Suppressor macrophage (primary cell): ENCODE data around the gene ETS1.

Experiments
- DNase-seq, 4 experiments: peaks; one replicate each; pipeline ENCODE4 v3.0.0-alpha.2; 2020 to 2022

Gene ETS1

DNA sequence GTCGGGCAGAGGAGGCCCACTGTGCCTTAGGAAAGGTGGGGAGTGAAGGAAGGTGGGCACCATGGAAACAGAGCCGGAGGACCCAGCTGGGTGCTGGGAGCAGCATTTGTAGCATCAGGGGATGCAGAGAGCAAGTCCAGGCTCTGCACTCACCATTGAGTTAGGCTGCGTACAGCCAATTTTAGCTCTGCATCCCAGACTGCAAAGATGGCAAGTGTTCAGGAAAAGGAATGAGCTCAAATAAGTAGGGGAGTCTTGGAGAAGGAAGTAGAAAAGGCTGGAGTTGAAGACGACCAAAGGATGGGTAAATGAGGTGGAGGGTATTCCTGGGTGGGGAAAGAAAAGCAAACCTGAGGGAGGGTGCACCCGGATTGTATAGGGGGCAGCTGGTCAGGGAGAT, 31.6 kb upstream of the ETS1 start:
- no peak for DNase-seq

DNA sequence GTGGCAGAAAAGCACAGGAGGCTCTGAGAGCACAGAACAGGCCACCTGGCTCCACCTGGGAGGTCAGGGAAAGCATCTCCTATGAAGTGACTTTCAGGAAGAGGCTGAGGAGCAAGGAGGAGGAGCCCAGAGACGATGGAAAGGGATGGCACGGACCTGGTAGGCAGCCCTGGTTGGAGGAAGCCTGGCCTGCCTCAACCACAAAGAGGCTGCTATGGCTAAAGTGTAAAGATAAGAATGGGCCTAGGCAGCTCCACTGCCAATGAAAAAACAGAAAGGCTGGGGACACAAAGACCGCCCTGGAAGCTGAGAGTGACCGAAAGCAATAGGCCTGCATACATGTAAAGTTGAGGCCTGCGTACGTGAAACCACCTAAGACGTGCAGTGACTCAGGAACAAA, 31.2 kb upstream of the ETS1 start:
- DNase-seq = no peak

DNA sequence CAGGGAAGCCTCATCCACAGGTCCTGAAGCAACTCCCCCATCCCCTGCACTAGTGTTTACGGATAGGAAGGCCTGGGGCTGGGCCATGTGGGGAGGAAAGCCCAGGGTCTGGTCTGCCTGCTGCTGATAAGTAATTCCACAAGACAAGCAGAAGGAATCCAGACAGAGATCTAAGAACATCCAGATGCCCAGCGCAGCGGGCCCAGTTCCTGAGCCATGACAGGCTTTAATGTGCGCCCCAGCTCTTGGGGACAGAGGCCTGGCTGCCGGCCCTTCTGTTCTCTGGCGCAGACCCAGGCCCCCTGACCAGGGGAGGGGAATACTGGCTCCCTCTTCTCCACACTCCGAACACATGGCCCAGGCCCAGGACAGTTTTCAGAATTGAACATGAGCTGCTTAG, 28.8 kb upstream of the ETS1 start:
- DNase-seq = no peak

DNA sequence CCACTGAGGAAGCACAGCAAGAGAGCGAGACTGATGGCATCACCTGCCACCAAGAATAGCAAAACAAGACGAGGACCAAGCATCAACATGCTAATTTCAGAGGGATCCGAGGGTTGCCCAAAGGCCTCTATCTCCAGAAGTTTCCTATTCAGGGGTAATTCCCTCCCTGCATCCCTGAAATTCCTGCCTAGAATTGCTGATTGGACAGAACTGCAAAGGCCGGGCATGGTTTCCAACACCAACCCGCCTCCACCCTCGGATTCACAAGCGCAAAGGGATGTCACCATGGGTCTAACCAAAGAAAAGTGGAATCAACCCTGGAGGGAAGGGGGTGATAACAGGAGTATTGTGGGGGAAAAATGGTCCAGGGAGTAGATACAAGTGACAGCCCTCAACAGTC, 28.3 kb upstream of the ETS1 start:
- no peak for DNase-seq

DNA sequence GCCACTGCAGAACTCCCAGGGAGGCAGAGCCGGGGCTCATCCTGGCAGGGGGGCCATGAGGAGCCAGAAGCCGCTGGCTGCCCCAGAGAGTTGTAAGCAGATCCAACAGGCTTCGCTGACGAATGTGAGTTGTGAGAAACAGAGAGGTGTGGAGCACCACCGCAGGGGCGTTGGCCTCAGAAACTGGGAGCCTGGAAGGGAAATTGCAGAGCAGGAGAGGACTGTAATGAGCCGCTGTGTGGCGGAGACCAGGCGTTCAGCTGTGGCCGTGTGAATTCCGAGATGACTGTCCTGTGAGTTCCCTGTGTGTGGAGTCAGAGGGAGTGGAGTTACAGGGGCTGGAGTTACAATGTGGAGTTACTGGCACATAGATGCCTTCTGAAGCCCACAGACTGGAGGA, 27.7 kb upstream of the ETS1 start:
- no peak for DNase-seq

DNA sequence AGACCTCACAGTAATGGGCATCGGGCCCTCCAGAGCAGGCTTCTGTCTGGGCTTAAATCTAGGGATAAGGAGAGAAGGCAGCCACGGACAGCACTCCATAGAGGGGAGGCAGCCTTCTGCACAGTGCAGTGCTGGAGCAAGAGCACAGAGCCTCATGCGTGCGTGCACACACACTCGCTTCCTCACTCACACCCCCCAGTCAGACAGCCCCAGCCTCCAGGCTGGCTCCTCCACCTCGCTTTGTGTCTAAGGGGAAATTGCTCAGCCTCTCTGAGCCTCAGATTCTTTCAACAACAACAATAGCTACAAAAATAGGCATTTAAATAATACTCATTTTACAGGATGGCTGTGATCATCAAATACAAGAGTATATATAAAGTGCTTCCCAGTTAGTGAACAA, 26.7 kb upstream of the ETS1 start:
- no peak for DNase-seq

DNA sequence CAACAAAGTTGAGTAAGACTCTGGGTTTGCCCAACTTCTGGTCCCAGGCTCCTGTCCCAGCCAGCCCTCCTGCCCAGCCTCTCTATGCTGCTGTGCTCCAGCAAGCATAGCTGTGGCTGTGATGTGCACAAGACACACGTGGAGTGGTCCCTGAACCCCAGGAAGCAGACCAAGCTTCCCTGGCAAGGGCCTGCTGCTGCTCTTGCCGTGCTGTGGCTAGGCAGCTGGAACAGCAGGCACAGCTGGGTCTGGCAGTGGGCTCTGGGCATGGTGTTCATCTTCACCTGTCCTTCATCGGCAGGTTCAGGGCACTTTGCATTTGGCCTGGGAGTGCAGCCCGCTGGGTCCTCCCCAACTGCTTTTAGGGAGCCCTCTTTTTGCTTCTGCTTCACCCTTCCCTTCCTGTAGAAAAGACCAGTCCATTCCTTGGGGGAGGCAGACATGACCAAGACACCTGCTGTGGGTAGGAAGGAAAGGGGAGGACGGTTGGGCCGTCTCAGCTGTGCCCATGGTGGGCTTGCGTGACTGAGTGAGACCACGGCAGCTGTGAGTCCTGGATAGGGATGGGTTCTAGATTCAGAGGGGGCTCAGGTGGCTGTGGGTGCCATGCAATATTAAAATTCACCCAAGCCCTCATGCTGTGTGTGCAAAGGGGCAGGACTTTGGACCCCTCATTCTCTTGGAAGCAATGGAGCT, 26.1 kb upstream of the ETS1 start:
- DNase-seq = no peak

DNA sequence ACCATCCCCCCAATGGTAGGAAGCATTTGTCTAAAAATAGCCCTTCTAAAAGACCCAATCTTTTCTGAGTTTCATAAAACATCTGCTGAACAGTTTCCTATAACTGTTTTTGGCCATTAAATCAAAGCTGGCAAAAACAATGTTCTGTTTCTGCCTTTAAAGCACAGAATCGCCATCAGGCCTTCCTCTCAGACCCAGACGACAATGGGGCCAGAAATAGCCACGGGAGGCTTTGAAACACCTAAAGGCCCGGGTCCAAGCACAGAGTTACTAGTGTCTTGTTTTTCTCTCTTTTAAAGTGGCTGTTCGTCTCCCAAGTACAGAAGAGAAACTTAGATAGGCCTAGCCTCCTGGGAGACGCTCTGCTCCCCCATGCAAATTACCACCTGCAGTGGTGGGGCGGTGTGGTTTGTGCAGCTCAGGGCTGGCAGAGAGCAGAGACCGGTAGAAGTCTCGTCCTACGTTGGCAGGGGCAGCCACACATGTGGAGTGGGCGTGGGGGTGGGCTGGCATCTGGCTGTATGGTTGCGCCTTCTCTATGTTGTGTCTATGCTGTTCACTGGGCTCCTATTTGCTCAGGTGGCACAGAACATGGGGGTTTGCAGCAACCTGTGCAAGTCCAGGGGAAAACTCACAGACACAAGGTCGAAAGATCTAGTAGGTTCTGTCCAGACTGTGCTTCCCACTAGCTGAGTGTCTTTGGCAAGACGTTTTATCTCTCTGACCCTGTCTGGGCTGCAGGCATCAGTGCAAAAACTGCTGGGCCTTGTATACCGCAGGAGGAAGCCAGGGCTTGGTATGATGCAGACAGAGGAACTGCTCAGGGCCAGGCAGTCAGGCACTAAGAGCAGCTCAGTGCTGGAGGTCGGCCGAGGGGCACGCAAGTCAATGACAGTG, 23.6 kb upstream of the ETS1 start:
- DNase-seq = peak in 3 of 4 experiments; percentile 17 to 50 (median 41)

DNA sequence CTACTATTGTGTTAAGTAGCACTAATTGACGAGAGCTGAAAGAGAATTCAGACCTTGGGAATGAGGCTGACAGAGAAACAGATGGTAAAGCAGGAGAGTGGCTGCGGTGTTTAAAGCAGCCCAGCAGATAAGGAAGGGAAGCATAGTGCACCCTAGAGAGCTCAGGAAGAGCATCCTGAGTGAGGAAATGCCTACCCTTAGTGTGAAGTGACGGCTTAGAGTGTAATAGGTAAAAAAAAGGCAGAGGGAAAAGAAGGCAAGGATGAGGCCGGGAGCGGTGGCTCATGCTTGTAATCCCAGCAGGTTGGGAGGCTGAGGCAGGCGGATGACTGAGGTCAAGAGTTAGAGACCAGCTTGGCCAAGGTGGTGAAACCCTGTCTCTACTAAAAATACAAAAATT, 22.4 kb upstream of the ETS1 start:
- no peak for DNase-seq

DNA sequence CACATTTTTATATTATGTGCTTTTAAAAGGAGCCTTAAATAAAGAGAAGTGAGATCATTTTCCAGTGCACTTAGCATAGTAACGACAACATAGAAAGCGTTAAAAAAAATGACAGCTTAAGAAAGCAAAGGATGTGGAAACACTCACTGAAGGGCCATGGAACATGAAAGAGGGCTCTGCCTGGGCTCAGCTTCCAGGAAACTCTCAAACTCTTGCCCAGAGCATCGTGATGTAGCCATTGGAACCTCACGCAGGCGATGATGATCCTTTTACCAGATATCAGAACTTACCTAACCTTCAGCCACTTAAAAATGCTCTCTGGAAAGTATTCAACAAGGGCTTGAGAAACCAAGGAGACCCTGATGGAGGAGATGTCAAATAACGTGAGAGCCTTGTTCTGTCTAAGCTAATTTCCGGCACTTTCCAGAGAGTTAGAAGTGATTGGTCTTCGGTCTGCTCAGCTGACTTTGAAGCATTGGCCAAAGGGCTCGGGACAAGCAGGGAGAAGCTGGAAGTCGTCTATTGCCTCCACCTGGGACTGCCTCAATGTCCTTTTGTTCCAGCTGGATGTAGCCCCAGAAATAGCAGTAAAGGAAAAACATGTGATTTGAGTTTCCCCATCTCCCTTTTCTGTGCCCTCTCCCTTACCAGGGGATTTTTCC, 21.5 kb upstream of the ETS1 start:
- DNase-seq = no peak

DNA sequence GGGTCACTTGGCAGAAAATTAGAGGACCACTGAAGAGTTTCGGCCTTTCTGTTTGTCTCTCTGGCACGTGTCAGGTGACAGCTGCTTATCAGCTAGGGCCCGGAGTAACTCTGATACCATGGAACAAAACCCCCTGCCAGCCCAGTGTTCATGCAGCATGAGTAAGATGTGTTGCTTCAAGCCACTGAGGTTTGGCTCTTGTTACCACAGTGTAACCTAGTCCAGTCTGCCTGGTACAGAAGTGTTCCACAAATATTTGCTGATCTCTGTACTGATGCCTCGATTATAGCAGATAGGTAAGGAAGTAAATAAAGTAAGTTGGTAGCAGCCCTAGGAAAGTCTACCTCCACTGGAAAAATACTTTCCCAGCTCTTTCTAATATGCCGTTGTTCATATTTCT, 20.5 kb upstream of the ETS1 start:
- no peak for DNase-seq

DNA sequence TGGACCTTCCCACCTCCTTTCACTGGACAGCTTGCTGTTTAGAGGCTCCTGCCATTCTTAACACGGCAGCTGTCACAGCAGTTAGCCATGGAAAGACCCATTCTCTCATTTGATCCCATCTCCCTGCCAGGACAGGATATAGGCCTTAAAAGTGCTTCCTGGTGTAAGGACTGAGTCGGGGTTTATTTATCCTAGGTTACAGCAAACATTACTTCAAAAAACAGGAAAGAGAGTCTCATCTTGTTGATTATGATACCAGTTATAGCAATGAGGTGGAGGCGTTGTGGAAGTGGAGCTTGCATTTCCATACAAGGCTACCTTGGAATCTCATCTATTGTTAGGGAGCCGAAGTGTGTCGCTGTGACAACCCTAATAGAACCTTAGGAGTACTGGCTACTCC, 17.4 kb upstream of the ETS1 start:
- DNase-seq = no peak

DNA sequence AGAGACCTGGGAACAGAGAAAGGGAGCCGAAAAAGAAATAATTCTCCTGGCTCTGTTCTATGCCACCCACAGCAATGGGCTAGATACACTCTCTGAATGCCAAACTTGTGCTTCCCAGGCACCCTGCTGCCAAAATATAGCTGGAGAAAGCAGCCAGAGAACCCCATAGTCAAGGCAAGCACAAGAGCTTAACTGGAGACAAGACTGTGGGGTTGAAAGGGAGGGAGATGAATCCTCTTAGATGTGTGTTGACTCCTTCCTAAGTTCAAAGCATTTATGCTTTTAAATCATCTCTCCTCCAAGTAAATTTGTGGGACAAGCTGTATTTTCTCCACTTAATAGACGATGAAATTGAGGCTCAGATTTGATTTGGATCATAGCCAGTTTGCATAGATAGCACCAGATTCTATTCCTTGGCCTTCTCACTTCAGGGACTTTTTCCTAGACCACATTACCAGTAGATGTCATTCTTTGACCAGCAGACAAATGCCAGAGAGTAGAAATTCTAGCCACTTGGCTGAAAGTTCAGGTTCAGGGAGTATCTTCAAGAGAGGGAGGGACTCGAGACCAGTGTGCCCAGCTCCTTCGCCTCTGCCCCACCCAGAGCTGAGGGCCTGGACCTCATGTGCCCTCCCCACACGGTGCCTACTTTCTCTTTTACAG, 16.5 kb upstream of the ETS1 start:
- no peak for DNase-seq

DNA sequence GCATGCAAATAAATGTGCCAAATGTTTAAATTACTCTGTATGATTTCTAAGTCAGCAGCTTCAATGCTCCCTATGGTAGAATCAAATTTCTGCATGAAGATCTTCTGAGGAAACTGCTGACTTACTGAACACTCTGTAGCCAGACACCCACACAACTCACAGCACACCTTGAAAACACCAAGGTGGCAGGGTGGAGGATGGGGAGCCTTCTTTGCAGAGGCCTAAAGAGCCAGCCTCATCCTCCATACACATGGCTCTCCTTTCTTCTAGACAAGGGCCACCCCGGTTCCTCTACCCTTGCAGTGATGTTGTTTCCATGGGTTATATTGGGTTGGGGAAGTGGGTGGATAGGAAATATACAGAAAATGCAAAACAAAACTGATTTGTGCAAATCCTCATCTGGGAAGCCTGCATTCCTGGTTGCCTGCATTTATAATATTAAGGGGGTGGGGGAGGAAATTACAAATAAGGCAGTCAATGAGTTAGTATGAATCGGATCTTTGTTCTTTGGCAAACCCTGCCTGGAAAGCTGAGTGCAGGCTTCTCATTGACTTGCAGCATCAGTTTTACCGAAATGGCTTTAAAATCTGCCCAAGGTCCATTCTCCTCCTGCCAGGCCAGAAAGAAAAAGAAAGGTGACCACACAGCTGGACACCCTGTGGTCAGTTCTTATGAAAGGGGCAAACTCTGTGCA, 15.8 kb upstream of the ETS1 start:
- DNase-seq = no peak

DNA sequence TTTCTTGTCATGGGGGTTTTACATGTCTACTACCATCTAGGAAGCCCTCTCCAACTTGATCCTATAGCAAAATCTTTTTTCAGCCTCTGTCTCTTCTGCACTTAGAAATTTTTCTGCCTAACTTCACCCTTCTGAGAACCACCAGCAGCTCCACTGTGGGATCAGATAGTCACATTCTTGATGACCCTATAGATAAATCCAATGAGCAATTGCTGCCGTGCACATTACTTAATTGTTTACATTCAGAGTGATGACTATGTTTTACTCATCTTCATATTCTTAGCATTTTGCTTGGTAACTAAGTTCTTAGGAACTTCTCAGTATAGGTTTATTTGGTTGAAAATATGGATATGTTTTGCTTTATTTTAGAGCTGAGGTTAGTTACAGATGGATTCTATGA, 12.4 kb upstream of the ETS1 start:
- no peak for DNase-seq

DNA sequence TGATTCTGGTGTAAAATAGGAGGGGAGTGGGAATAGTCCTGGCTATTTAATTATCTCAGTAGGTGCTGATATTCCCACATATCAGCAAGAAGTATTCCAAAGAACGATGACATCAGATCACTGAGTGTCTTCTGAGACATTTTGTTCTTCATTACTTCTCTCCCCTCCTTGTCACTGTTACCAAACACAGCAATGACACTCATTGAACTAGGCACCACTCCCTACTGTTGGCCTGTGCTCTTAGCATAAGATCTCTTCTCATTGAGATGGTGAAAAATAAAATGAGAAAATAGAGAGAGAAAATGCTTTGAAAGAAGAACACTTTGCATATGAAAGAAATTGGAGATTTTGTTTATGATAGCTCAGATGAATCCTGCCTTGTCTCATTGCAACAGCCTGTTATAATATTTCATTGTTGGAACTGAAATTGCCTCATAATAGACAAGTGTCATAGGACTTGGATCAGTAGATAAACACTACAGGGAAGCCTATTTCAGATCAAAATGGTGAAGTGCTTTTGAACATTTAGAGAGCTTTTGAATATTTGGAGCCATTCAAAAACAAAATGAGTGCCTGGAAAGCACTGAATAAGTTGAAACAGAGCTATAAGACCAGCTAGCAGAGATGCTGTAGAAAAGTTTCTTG, 11.3 kb upstream of the ETS1 start:
- DNase-seq = peak in 2 of 4 experiments; percentile 10 to 13

DNA sequence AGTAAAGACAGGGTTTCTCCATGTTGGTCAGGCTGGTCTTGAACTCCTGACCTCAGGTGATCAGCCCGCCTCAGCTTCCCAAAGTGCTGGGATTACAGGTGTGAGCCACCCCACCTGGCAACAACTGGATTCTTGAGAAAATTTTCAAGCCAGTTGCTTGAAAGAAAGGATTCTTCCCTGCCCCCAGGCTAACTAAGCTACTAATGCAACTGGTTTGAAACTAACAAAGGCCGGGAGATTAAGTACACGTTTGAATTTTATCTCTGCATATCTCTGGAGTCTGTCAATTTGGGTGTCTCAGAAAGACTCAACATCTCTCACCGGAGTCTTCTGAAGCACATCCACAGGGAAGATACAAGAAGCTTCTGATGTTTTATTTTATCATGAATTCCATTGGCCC, 10.7 kb upstream of the ETS1 start:
- no peak for DNase-seq

DNA sequence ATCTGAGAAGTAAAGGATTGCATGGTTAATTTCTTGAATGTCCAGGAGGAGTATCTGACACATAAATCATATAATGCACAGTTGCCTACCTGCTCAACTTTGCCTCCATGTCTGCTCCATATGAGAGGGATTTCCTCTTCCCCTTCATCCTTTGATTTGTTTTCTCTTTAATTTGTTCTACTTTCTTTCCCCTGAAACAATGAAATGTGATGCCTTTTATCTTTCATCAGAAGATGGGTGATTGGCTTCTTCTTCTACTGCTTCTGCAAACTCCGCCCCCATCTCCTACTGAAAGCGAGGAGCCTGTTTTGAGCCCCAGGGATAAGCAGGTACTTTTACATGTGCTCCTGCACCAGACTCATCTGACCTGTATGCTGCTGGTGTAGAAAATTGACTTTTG, 9.9 kb upstream of the ETS1 start:
- no peak for DNase-seq

DNA sequence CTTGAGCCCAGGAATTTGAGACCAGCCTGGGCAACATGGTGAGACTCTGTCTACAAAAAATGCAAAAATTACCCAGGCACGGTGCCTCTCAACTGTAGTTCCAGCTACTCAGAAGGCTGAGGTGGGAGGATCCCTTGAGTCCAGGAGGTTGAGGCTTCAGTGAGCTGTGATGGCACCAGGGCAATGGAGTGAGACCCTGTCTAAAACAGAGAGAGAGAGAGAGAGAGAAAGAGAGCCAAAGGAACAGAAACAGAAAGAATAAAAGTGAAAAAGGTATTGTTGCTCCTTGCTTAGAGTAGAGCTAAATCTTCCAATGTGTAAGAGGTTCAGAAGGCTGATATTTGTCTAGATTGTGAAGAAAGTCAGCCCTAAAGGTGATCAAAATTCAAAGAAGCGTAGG, 8.9 kb upstream of the ETS1 start:
- DNase-seq = no peak

DNA sequence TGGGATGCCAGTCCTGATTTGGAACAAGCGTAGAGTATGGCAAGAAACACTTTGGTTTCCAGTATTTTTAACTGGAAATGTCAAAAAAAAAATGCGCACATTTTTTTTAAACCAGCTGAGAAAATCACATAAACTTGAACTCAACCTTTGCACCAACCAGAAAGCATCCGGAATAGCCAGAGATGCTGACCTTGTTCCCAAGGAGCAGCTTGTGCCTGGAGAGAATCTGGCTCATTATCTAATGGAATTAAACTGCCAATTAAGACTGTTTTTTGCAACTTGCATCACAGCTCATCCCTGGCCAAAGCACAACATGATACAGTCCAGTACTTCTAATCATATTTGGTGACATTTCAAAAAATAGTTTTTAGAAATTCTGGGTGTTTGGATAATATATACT, 8.4 kb upstream of the ETS1 start:
- DNase-seq = no peak

DNA sequence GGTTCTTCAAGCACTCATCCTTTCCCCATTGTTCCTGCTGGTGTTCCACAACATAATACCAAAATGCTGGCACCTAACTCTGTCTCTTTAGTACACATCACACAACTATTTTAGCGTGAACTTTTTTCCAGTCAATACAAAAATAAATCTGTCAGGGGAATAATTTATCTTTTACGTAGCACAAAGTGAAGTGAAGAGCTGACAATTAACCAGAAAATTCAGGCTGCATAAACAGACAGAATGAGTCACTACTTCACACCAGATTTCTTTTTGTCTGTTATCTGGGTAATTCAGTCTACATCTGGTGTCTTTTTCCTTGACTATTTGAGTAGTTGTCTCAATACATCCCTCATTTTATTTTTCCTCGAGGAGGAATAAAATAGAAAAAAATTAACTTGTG, 7.9 kb upstream of the ETS1 start:
- DNase-seq = no peak

DNA sequence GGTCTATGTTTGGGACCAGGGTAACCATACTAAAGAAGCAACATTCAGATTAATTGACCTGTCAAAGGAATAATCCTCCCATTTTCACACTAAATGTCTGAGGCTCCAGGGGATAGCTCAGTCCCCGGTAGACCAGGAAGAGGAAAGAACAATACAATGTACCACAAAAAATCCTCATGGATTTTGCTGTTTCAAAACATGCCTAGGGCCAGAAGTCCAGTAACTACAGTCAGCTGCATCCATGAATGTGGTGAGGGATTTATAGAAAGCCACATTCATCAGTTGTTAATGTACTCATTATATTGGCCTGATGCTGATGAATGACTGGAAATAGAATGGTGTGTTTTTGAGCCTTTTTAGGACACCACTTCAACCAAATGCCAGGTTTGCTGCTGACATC, 6.9 kb upstream of the ETS1 start:
- no peak for DNase-seq
